HUDEP-2 (cell line): ENCODE results near the gene SCAND1.
"Not testable (repeated sequence)": the region's sequence is repeated elsewhere in the genome, so short reads cannot be mapped to it uniquely, and the experiment has no call there.

Experiments used
- DNase-seq, 76 experiments: peaks; one replicate each; lab custom pipeline; 2025; ENCODE audit not compliant: unreplicated experiment in 76 of 76; lab: John Stamatoyannopoulos, UW

Gene SCAND1

DNA sequence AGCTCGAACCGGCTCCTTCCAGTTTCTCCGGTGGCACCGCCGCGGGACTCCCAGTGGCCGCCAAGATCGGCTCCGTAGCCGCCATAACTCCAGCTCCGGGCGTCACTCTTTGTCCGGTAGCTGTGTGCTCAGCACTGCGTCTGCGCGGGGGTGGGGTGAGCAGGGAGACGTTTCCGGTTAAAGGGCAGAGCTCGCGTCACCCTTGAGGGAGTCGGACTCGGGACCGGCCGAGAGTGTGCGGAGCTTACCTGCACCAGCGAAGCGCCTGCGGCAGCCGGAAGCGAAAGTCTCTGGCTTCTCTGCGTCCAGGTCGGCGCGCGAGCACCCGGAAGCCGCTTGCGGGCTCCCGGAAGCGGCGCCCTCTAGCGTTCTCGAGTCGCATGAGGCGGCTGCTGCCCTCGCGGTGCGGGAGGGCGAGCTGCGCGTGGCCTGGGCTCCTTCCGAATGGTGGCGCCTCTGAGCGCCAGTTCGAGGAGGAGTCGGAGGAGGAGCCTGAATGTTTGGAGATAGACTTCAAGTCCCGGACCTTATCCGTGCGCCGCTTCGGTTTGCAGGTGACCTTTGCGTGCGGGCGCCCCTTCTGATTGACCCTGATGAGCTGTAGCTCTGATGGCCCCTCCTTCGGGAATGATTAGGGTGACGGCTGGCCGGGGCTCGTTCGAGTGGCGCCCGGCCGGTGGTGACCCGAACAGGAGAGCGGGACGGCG lies at the start of gene SCAND1:
SCAND1 (minus strand) TSS at position 303 of the 707 bp plus-strand sequence; CDS start at position 85, 218 bp downstream.
- peak; percentile 80 to 99 (median 94) for DNase-seq

DNA sequence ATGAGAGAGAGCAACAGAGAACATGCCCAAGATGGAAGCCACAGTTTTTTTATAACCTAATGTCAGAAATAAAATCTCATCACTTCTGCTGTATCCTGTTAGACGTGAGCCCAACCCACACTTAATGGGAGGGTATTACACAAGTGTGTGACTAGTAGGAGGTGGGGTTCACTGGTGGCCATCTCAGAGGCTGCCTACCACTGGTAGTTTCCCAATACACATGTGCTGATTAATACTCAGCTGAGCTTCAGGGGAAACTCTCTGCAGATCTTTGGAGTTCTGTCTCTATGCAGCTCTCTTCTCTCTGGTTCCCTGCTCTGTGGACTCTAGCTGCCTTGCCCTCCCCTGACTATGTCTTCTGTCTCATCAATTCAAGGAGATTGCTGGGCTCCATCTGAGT lies 49.7 kb upstream of the SCAND1 start:
- DNase-seq = no peak

DNA sequence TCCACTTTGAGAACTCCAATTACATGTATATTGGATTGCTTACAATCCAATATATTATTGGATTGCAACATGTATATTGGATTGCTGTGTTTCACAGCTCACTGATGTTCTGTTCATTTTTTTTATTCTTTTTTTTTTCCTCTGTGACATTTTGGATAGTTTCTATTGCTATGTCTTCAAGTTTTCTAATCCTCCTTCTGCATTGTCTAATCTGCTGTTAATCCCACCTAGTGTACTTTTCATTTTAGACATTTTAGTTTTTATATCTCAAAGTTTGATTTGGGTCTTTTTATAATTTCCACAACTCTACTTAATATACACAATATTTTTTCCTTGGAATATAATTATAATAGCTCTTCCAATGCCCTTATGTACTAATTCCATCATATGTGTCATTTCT lies 48.6 kb upstream of the SCAND1 start:
- no peak for DNase-seq

DNA sequence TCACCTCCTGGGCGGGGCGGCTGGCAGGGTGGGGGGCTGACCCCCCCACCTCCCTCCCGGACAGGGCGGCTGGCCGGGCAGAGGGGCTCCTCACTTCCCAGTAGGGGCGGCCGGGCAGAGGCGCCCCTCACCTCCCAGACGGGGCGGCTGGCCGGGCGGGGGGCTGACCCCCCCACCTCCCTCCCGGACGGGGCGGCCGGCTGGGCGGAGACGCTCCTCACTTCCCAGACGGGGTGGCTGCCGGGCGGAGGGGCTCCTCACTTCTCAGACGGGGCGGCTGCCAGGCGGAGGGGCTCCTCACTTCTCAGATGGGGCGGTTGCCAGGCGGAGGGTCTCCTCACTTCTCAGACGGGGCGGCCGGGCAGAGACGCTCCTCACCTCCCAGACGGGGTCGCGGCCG lies 47.0 kb upstream of the SCAND1 start:
- DNase-seq = not testable (repeated sequence)

DNA sequence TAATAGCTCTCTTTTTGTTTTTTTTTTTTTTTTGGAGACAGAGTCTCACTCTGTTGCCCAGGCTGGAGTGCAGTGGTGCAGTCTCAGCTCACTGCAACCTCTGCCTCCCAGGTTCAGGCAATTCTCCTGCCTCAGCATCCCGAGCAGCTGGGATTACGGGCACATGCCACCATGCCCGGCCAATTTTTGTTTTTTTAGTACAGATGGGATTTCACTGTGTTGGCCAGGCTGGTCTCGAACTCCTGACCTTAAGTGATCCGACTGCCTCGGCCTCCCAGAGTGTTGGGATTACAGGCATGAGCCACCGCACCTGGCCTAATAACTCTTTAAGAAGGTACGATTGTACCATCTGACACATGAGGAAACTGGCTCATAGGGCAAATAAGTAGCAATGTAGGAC lies 42.2 kb upstream of the SCAND1 start:
- DNase-seq = not testable (repeated sequence)

GRCh38 chr20:35994994-35995453 lies 40.7 kb upstream of the SCAND1 start:
- DNase-seq = peak in 66 of 76 experiments; percentile 8 to 81 (median 56)

DNA sequence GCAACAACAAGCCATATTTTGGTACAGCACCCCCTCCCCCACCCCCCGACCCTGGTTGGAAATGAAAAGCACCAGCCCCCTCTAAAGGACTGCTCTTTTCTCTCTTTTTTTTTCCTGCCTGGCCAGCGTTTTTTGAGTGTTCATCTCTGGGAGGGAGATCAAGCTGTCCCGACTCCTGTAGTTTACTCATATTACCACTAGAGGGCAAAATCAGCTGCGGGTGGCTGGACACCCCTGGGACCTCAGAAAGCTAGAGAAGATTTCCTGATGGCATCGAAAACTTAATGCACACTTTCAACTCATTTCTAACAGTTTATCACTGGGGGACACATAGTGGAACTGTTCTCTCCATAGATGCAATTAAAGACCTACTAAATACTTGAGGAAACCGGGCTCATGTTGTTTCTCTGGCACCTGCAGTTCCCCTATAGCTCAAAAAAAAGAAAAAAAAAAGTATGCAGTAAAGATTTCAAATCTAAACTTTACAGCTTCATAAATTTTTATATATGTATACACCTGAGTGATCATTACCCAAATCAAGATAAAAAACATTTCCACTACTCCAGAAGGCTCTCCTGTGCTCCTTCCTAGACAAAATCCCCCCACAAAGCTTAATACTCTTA lies 38.5 kb upstream of the SCAND1 start:
- DNase-seq = peak in 41 of 76 experiments; percentile 2 to 73 (median 38)

GRCh38 chr20:35991142-35991771 lies 37.0 kb upstream of the SCAND1 start:
- peak in 6 of 76 experiments; percentile 5 to 30 (median 16) for DNase-seq

DNA sequence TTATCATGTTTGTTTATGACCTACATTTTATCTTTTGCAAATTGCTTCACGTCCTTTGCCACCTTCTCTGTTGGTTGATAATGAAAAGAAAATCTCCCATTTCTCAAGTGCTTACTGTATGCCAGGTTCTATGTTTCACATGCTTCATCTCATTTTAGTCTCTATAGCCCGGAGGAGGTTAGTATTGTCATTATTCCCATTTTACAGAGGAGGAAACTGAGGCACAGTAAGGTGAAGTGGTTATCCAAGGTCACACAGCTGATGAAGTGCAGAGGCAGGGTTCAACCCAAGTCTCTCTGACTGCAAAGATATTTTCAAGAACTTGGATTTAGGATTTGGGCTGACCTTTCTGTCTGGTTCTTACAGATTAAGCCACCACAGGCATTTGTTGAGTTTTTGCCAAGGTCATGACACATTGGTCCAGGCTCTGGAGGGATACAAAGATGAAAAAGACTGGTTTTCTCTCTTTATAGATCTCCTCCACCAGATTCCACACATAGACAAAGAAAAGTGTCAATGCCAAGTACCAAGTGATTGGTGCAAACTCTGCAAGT lies 34.7 kb upstream of the SCAND1 start:
- peak in 4 of 76 experiments; percentile 11 to 34 (median 28) for DNase-seq

DNA sequence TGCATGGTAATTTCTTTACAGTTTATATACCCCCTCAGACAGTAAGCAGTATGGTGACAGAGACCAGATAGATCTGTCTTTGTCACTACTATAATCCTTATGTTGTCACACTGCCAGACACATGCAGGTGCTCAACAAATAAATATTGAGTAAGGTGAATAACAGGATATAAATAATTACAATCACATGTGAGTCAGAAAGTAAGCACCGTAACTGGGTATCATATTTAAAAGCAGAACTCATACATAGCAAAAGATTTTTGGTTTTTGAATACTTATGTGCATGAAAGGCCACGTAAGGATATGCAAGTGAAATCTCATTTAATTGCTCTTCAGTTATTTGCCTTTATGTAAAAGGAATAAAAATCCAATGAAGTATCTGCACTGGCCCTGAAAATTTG lies 31.5 kb upstream of the SCAND1 start:
- DNase-seq = no peak

DNA sequence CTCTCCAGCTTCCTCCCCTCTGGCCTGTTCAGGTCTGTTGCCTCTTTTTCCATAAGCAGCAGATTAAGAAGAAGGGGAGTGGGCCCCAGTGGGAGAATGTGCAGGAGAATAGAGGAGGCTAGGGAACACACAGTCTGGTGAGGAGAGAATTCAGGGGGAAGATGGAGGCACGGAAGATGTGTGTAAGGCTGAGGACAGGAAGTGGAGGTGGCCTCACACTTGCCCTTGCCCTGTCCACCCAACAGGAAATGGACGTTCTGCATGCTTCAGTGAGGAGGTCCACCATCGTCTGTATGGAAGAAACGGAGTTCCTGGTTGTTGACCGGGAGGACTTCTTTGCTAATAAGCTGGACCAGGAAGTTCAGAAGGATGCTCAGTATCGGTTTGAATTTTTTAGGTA lies 30.1 kb upstream of the SCAND1 start:
- DNase-seq = no peak

DNA sequence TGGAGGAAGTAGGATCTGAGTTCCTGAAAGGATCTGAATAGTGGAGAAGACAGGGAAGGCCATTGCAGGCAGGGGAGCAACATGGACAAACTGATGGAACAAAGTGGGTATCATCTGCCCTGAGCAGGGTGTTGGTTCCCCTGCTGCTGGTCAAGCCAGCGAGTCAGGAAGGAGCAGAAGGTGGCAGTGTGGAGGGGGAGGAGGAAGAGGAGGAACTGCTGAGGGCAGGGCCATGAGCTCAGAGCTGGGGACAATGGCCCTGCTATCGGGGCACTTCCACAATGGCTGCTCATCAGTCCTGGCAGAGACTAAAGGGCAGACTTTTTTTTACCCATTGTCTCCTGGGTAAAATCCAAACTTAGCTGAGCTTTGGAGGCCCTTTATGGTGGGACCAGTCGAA lies 27.7 kb upstream of the SCAND1 start:
- no peak for DNase-seq

- no peak for DNase-seq
These were observed 25.2 kb upstream of the SCAND1 start for GRCh38 chr20:35979544-35979943.

GRCh38 chr20:35978041-35978513 lies 23.8 kb upstream of the SCAND1 start:
- no peak for DNase-seq

GRCh38 chr20:35975576-35976373 lies 21.5 kb upstream of the SCAND1 start:
- no peak for DNase-seq

GRCh38 chr20:35974256-35974655 lies 20.0 kb upstream of the SCAND1 start:
- DNase-seq = no peak

DNA sequence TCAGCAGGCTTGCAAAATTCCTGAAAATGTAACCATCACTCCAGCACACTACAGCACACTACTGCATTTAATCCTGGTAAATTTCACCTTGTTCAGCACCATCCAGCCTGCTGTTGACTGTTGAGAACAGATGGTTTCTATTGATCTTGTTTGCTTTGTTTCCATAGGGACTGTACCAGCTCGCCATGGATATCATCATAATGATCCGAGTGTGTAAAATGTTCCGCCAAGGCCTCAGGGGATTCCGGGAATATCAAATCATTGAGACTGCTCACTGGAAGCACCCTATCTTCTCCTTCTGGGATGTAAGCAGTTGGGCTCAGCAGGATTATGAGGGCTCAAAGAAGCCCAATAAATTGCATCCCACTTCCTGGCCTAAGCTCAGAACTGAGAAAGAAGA lies 18.2 kb upstream of the SCAND1 start:
- no peak for DNase-seq

- no peak for DNase-seq
These were observed 17.7 kb upstream of the SCAND1 start for GRCh38 chr20:35971981-35972380.

DNA sequence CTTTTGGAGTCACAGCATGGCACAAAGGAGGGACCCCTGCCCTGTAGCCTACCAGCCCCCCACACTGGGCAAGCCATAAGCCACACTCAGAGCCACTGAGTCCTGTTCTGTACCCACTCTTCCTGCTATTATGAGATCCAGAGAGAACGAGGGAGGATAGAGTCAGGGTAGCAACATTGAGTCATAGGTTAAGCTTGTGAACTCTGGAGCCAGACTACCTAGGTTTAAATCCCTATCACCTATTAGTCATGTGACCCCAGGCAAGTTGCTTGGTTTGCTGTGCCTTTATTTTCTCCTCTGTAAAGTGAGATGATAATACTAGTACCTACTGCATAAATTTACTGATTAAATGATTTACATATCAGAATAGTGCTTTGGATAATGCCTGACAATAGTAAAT lies 14.6 kb upstream of the SCAND1 start:
- DNase-seq = no peak

- DNase-seq = no peak
These were observed 13.8 kb upstream of the SCAND1 start, which contains the start of gene CNBD2 for GRCh38 chr20:35967979-35968640. CNBD2 (plus strand) TSS chr20:35968590; CDS start chr20:35968763, 173 bp downstream.
